Neural crest cell (in vitro differentiated cells): Measurements from ENCODE around the gene EGR2. TPM values are rescaled to one million over a fixed set of nuclear protein-coding genes. Genes with fewer than 3 reads are reported as not detected.

Experiments
- DNase-seq: peaks from one replicate; pipeline ENCODE4 v3.0.0; 2021; ENCODE audit warnings: low read depth, mixed read lengths, low spot score
- H3K27ac Mint-ChIP-seq: one replicate; pipeline ENCODE4 v1.8.0; 2021; ENCODE audit warnings: mild to moderate bottlenecking, mixed read lengths; ENCODE audit not compliant: unreplicated experiment
- H3K27me3 Mint-ChIP-seq: 2 replicates; pipeline ENCODE4 v1.8.0; 2021; ENCODE audit warnings: low read depth, mild to moderate bottlenecking, mixed read lengths
- H3K36me3 Mint-ChIP-seq: 2 replicates; pipeline ENCODE4 v1.8.0; 2021; ENCODE audit warnings: low read depth, mild to moderate bottlenecking, mixed read lengths
- H3K4me1 Mint-ChIP-seq: 2 replicates; pipeline ENCODE4 v1.8.0; 2021; ENCODE audit warnings: mixed read lengths
- H3K4me3 Mint-ChIP-seq: one replicate; pipeline ENCODE4 v1.8.0; 2021; ENCODE audit warnings: mild to moderate bottlenecking, mixed read lengths
- H3K9me3 Mint-ChIP-seq: 2 replicates; pipeline ENCODE4 v1.8.0; 2021; ENCODE audit warnings: mixed read lengths
- total RNA-seq: library from RNA; stranded (reverse); gene quantifications from 2 replicates; pipeline ENCODE4 v1.2.1, GENCODE V29; 2021
- TF ChIP-seq, protein P1 (sequence below): fragments of 200-600 bp; sonication (generic); conservative IDR thresholded peaks from 2 replicates; pipeline ENCODE4 v1.5.0; 2021; ENCODE audit warnings: antibody characterized with exemption, mild to moderate bottlenecking

The EGR2 gene
- total RNA-seq, 1 donor from 2014 or later: 14.2 TPM

DNA sequence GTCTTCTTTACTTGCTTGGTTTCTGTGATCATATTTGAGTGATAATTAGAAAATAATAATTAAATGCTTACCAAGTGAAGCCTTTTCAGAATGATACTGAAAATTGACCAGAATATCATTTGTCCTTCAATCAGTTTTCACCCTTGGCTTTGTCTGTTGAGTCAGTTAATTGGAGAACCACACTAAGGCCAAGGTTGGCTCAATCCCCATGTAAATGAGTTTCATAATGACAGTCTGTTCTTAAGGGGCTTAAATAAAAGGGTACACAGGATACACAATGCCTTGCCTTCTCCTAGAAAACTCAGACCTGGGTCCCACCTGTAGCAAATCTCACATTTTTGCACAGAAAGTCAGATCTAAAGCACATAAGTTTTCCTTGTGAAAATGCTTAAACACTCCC lies 31.3 kb upstream of the EGR2 start:
- Mint-ChIP-seq H3K36me3 (peaks cover 4% of the 10 kb centered on the region), H3K27me3 (no peaks in the 10 kb centered on the region), H3K4me1 (peaks cover 8% of the 10 kb centered on the region), H3K27ac (no peak overlapping the region), H3K4me3 (no peak overlapping the region), H3K9me3 (peaks cover 22% of the 10 kb centered on the region)
- DNase-seq: no peak
- TF ChIP-seq, protein P1, sequence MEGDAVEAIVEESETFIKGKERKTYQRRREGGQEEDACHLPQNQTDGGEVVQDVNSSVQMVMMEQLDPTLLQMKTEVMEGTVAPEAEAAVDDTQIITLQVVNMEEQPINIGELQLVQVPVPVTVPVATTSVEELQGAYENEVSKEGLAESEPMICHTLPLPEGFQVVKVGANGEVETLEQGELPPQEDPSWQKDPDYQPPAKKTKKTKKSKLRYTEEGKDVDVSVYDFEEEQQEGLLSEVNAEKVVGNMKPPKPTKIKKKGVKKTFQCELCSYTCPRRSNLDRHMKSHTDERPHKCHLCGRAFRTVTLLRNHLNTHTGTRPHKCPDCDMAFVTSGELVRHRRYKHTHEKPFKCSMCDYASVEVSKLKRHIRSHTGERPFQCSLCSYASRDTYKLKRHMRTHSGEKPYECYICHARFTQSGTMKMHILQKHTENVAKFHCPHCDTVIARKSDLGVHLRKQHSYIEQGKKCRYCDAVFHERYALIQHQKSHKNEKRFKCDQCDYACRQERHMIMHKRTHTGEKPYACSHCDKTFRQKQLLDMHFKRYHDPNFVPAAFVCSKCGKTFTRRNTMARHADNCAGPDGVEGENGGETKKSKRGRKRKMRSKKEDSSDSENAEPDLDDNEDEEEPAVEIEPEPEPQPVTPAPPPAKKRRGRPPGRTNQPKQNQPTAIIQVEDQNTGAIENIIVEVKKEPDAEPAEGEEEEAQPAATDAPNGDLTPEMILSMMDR: no peak

DNA sequence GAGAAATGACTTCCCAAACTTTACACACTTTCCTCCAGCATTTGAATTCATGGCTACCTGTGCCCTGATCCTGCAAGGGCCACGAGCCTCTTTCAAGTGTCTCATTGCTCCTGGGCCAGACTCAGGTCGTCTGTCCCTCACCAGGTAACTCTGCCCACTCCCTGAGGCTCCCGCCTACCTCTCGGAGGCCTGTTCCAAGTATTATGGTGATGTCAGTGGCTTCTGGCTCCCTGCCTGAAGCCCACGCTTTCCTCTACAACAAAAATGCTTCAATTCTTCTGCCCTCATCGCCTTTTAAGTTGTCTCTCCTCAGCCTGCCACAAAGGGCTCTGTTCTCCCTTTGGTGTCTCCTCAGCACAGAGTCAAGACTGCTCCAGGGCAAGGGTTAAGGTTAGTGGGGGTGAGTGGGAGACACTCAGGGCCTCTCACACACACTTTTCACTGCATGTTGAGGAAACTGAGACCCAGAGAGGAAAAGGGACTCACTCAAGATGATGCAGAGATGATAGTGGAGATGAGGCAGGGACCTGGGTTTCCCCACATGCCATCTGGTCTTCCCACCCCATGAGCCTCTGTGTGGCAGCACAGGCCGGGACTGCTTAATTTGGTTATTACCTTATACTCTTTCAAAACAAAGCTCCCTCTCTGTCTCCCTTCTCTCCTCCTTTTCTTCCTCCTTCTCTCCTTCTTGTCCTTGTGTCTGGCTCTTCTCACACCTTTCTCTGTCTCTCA lies 28.3 kb upstream of the EGR2 start:
- Mint-ChIP-seq H3K27ac (no peak overlapping the region), H3K9me3 (peaks cover 23% of the 10 kb centered on the region), H3K4me3 (no peak overlapping the region), H3K4me1 (no peaks in the 10 kb centered on the region), H3K27me3 (no peaks in the 10 kb centered on the region), H3K36me3 (peaks cover 4% of the 10 kb centered on the region)
- DNase-seq: no peak
- TF ChIP-seq, protein P1: no peak

DNA sequence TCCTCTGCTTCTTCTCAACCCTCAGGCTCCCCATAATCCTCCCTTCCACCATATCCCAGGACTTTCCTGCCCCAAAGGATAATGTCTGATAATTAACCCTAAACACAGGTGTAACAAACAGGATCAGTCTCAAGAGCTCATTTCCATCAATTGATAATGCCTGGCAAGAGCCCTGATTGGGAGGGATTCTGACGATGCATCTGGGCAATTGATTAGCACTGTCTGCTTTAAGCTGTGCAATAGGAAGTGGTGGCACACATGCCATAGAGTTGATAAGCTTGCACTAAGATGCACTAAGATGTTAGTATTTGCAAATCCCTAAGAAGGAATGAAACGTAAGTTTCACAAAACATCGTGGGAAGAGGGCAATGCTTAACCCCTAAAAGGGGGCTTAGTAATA lies 27.4 kb upstream of the EGR2 start:
- no peaks in the 10 kb centered on the region for H3K36me3 Mint-ChIP-seq
- no peaks in the 10 kb centered on the region for H3K4me1 Mint-ChIP-seq
- H3K27ac Mint-ChIP-seq: peak overlapping the region; percentile 32
- no peaks in the 10 kb centered on the region for H3K27me3 Mint-ChIP-seq
- DNase-seq: no peak
- H3K4me3 Mint-ChIP-seq: no peak overlapping the region
- TF ChIP-seq, protein P1: no peak
- peaks cover 22% of the 10 kb centered on the region for H3K9me3 Mint-ChIP-seq

DNA sequence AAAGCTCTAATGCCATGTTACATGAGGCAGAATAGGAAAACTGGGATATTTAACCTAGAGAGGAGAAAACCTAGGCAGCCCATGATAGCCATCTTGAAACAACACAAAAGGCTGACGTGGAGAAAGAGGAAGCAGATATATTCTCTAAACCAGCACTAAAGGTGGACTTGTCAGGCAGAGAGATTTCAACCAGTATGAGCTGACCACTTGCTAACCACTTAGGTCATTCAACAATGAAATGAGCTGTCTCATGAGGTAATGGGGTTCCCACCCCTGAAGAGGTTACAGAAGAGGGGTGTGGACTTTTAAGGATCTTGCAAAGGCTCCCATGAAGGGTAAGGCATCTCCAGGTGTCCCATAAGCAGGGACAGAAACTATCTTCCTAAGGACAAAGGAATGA lies 26.8 kb upstream of the EGR2 start:
- DNase-seq: no peak
- Mint-ChIP-seq H3K4me3 (no peak overlapping the region), H3K36me3 (no peaks in the 10 kb centered on the region), H3K4me1 (no peaks in the 10 kb centered on the region), H3K27me3 (no peaks in the 10 kb centered on the region), H3K27ac (no peak overlapping the region), H3K9me3 (peaks cover 17% of the 10 kb centered on the region)
- TF ChIP-seq, protein P1: no peak

DNA sequence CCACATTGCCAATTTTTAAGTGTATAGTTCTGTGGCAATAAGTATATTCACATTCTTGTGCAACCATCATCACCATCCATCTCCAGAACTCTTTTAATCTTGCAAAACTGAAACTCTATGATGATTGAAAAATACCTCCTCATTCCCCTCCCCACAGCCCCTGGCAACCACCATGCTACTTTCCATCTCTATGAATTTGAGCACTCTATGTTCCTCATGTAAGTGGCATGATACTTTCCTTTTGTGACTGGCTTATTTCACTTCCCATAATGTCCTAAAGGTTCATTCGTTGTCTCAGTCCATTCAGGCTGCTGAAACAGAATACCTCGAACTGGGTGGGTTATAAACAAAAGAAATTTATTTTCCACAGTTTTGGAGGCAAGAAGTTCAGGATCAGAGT lies 23.4 kb upstream of the EGR2 start:
- Mint-ChIP-seq H3K27ac (no peak overlapping the region), H3K27me3 (no peaks in the 10 kb centered on the region), H3K4me1 (no peaks in the 10 kb centered on the region), H3K36me3 (no peaks in the 10 kb centered on the region), H3K4me3 (no peak overlapping the region), H3K9me3 (peaks cover 4% of the 10 kb centered on the region)
- DNase-seq: no peak
- TF ChIP-seq, protein P1: no peak
